Lung (tissue), 12 donors: ENCODE data around the gene TLE2. TPM values are rescaled to one million over a fixed set of nuclear protein-coding genes. Genes with fewer than 3 reads are reported as not detected.

Source experiments
- ATAC-seq: fragments of 200-7000 bp; cut with Tn5 transposase; one replicate; pipeline ENCODE4 v1.9.1; 2020; ENCODE audit warnings: moderate number of reproducible peaks; ENCODE audit not compliant: insufficient read depth, low FRiP score
- DNase-seq, 3 donors: peaks; one replicate each; pipeline ENCODE4 v3.0.0-alpha.2; 2013 to 2017
- H3K27ac ChIP-seq, 2 donors: one replicate each; pipeline ENCODE4 v1.5.1; 2013; ENCODE audit warnings: mild to moderate bottlenecking in 2 of 2, moderate library complexity in 2 of 2, control low read depth in 1 of 2, inconsistent platforms in 1 of 2, low read depth in 1 of 2, low read length in 1 of 2
- H3K27me3 ChIP-seq, 3 donors: one replicate each; pipeline ENCODE4 v1.5.1; 2013; ENCODE audit warnings: low read length in 2 of 3; ENCODE audit not compliant: control insufficient read depth in 3 of 3, insufficient read depth in 3 of 3
- H3K36me3 ChIP-seq, 4 donors: one replicate each; pipeline ENCODE4 v1.5.1; 2013; ENCODE audit warnings: low read length in 4 of 4, mild to moderate bottlenecking in 1 of 4, moderate library complexity in 1 of 4; ENCODE audit not compliant: control insufficient read depth in 4 of 4, insufficient read depth in 4 of 4
- H3K4me1 ChIP-seq, 5 donors: one replicate each; pipeline ENCODE4 v1.5.1; 2013; ENCODE audit warnings: low read length in 5 of 5, mild to moderate bottlenecking in 2 of 5, moderate library complexity in 1 of 5; ENCODE audit not compliant: control insufficient read depth in 5 of 5, insufficient read depth in 5 of 5
- H3K4me3 ChIP-seq: one replicate; pipeline ENCODE4 v1.5.1; 2013; ENCODE audit warnings: mild to moderate bottlenecking, control low read depth, moderate library complexity
- H3K9ac ChIP-seq, 2 donors: one replicate each; pipeline ENCODE4 v1.5.1; 2013; ENCODE audit warnings: low read length in 2 of 2, control low read depth in 1 of 2; ENCODE audit not compliant: insufficient read depth in 1 of 2
- H3K9me3 ChIP-seq, 4 donors: one replicate each; pipeline ENCODE4 v1.5.1; 2013; ENCODE audit warnings: low read length in 3 of 4, mild to moderate bottlenecking in 1 of 4, moderate library complexity in 1 of 4; ENCODE audit not compliant: control insufficient read depth in 4 of 4, insufficient read depth in 3 of 4
- WGBS, 2 donors: extraction: QIAGEN DNeasy Blood & Tissue Kit; methylation state at CpG; one replicate each; pipeline ENCODE4 v1.1.7; 2013; 5-methylcytosine and 5-hydroxymethylcytosine counted together
- polyA plus RNA-seq, 2 donors: library from polyadenylated mRNA; stranded (reverse); fragments of 200-250 nt; gene quantifications; one replicate each; pipeline ENCODE4 v1.2.1, GENCODE V29; 2013
- total RNA-seq, 2 donors: library from RNA; depleted of rRNA in 1 of 2; stranded (reverse); fragments of >200 nt in 1 of 2; gene quantifications; one replicate each; pipeline ENCODE4 v1.2.1, GENCODE V29; 2014 to 2021
- TF ChIP-seq, protein P1 (sequence below): IDR thresholded peaks from 2 replicates; pipeline ENCODE4 v1.5.1; 2012; ENCODE audit warnings: mild to moderate bottlenecking; ENCODE audit errors: control extremely low read depth, extremely low read depth
- donor health status: control.
- donor health status: control.
- donor health status: Bipolar disorder and iron deficiency.
- donor health status: healthy.
- donor health status: DM: yes; HTN: yes; CAD: no.

TLE2 gene
- total and polyA plus RNA-seq, 4 donors: 30.8 to 47.1 (median 39.2) TPM

DNA sequence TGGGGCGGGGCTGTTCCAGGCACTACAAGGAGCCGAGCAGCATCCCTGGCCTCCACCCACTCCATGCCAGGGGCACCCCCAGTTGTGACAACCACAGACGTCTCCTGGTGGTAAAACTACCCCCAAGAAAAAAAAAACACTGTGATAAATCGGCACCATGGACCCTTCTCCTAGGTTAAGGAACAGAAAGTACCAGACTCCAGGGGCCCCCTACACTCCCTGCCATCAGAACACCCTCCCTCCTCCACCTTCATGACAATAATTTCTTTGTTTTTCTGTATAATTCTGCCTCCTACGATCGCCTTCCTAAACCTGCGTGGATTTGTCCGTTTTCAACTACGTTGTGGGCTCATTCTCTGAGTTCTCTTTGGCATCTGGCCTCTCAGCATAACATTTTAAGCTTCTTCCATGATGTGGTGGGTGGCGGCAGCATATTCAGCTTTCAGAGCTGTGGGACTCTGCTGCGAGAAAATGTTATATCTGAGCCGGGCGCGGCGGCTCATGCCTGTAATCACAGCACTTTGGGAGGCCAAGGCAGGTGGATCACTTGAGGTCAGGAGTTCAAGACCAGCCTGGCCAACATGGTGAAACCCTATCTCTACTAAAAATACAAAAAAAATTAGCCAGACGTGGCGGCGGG is 8.6 kb downstream of the TLE2 start:
- H3K27ac ChIP-seq: no peak overlapping the region
- H3K36me3 ChIP-seq: peaks cover 0 to 13% (median 8%) of the 10 kb centered on the region in 4 donors
- H3K4me3 ChIP-seq: no peak overlapping the region
- no peaks in the 10 kb centered on the region for H3K27me3 ChIP-seq
- TF ChIP-seq, protein P1, sequence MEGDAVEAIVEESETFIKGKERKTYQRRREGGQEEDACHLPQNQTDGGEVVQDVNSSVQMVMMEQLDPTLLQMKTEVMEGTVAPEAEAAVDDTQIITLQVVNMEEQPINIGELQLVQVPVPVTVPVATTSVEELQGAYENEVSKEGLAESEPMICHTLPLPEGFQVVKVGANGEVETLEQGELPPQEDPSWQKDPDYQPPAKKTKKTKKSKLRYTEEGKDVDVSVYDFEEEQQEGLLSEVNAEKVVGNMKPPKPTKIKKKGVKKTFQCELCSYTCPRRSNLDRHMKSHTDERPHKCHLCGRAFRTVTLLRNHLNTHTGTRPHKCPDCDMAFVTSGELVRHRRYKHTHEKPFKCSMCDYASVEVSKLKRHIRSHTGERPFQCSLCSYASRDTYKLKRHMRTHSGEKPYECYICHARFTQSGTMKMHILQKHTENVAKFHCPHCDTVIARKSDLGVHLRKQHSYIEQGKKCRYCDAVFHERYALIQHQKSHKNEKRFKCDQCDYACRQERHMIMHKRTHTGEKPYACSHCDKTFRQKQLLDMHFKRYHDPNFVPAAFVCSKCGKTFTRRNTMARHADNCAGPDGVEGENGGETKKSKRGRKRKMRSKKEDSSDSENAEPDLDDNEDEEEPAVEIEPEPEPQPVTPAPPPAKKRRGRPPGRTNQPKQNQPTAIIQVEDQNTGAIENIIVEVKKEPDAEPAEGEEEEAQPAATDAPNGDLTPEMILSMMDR: no peak
- no peaks in the 10 kb centered on the region for H3K9me3 ChIP-seq
- WGBS, 2 donors: 90 to 92% methylated on average over 18 of the region's 18 CpGs
- H3K9ac ChIP-seq: no peak overlapping the region
- DNase-seq (no peak), ATAC-seq (no peak)
- H3K4me1 ChIP-seq: peaks cover 0 to 9% (median 0%) of the 10 kb centered on the region in 5 donors

DNA sequence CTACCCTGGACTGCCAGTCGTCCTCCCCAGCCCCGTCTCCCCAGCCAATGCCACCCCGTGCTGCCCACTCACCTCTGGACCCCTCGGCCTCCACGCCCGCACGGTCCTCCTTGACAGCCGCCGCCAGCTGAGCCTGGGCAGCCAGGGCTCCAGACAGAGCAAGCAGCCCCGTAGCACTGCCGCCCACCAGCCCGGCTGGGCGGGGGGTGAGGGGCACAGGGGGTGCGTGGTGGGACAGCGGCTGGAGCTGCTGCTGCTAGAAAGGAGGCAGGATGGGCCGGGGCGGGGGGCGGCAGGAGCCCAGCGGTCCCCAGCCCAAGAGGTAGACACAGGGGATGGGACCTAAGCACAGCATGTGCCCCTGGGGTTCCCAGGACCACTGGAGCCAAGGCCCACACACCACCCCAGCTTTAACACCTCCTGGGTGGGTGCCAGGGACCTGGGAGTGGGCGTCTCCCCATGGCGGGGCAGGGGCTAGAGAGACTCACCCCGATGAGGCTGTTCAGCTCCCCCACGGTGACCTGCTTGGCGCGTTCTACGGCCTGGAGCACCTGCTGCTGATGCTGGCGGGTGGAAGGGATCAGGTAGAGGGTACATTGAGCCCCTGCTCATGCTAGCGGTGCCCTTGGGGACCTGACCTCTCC is 9.7 kb downstream of the TLE2 start:
- Histone ChIP-seq H3K9ac (no peak overlapping the region), H3K36me3 (peaks cover 4 to 12% (median 11%) of the 10 kb centered on the region in 4 donors), H3K9me3 (no peaks in the 10 kb centered on the region), H3K4me1 (no peaks in the 10 kb centered on the region), H3K4me3 (no peak overlapping the region), H3K27me3 (no peaks in the 10 kb centered on the region), H3K27ac (no peak overlapping the region)
- TF ChIP-seq, protein P1: no peak
- ATAC-seq: no peak
- no peak for DNase-seq
- 97 to 98% methylated on average over 26 to 28 of the region's 28 CpGs for WGBS, 2 donors

DNA sequence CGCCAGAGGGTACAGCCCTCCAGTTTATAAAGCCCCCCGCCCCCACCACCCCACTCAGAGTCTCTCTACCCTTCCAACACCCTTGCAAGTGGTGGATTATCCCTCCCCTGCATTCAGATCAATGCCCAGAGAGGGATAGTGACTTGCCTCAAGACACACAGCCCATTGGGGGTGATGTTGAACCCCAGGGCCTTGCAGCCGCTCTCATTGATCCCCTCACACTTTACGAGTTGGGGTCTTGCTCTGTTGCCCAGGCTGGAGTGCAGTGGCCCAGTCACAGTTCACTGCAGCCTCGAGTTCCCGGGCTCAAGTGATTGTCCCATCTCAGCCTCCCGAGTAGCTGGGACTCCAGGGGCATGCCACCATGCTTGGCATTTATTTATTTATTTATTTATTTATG is 11.2 kb downstream of the TLE2 start:
- 86 to 97% methylated on average over 7 of the region's 7 CpGs for WGBS, 2 donors
- DNase-seq (no peak), ATAC-seq (no peak)
- Histone ChIP-seq H3K9ac (no peak overlapping the region), H3K4me3 (no peak overlapping the region), H3K27ac (no peak overlapping the region), H3K27me3 (no peaks in the 10 kb centered on the region), H3K36me3 (peaks cover 4 to 20% (median 17%) of the 10 kb centered on the region in 4 donors), H3K9me3 (no peaks in the 10 kb centered on the region), H3K4me1 (no peaks in the 10 kb centered on the region)
- TF ChIP-seq, protein P1: no peak
